HG02763 (cell line): ENCODE results near the gene KRT84.
"Not testable (repeated sequence)": the region's sequence is repeated elsewhere in the genome, so short reads cannot be mapped to it uniquely, and the experiment has no call there.

ENCODE experiments used
- ATAC-seq: cut with Tn5 transposase; IDR thresholded peaks from one replicate; pipeline ENCODE4 v1.9.1; 2021; ENCODE audit warnings: mild to moderate bottlenecking, moderate library complexity; ENCODE audit not compliant: unreplicated experiment

The KRT84 gene

DNA sequence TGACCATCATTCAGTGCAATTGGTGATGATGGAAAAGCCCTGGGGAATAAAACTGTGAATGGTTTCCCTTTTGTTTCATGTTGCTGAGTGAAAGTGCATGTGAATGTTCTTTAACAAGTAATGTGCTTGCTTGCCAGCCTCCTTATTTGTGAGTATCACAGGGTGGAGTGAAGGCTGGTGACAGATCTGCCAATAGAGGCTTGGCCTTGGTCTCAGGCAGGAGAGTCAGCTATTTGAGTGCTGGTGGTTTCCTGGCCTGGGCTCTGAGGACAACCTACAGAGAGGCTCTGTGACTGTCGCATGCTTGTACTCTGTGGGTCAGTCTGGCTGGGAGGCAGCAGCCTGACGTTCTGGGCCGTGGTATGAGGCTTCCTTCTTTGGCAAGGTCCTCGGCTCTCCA lies 38.9 kb downstream of the KRT84 start:
- ATAC-seq = no peak

DNA sequence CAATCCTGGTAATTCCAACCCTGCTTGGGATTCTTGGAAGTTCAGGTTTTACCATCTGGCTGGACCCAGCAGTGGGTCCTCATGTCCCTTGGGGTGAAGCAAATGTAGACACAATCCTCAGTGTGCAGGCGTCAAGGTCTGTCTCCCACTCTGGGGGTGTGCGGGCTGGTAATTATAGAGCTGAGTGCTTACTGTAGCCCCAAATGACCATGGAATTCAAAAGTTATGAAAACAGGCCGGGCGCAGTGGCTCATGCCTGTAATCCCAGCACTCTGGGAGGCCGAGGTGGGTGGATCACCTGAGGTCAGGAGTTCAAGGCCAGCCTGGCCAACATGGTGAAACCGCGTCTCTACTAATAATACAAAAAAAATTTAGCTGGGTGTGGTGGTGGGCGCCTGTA lies 40.4 kb downstream of the KRT84 start:
- ATAC-seq = not testable (repeated sequence)

DNA sequence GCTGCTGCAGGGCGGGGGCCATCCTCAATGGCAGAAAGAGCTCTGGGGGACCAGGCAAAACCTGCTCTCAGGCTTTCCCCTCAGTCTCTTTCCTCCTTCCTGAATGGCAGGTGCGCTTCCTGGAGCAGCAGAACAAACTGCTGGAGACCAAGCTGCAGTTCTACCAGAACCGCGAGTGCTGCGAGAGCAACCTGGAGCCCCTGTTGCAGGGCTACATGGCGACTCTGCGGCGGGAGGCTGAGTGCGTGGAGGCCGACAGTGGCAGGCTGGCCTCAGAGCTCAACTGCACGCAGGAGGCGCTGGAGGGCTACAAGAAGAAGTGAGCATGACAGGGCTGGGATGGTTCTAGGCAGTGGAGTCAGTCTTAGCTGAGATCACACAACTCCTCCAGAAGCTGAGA lies 41.3 kb downstream of the KRT84 start:
- ATAC-seq = no peak

DNA sequence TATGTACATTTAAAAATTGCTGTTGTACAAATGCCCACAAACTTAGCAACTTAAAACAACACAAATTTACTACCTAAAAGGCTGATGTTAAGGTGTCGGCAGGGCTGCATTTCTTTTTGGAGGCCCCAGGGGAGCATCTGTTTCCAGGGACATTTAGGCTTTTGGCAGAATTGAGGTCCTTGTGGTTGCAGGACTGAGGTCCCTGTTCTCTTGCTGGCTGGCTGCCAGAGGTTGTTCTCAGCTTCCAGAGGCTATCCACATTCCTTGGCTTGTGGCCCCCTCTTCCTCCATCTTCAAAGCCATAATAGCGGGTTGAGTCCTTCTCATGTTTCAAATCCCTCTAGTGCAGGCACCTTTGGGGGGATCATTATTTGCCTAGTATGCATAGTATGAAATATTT lies 41.9 kb downstream of the KRT84 start:
- ATAC-seq = no peak

DNA sequence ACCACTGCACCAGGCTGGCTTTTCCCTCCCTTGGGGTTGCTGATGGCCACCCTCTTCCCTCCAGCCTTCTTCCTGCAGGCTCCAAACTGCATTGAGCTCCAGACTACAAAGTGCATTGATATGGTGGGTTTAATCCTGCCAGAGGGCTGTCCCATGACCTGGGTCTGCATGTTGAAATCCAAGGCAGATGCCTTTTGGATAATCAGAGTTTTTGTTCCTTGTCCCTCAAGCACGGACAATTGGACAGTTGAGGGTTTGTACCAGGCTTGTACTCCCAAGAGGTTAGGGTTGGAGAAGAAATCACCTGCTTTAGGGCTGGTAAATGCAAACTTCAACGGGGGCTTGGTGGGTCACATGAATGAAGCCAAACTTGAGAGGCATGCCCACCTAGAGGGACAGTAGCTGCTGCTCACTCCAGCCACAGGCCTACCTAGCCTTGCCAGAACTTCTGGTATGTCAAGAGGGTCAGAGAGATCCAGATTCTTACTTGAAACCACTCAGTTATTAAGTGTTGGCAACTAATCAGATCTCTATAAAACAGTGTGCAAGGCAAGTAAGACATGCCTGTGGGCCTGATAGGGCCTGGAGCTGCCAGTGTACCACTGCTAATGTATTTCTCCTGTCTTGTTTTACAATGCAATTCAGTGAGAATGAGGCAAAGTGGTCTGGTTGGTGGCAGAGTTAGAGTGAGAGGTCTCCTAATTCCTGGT lies 42.5 kb downstream of the KRT84 start:
- no peak for ATAC-seq

DNA sequence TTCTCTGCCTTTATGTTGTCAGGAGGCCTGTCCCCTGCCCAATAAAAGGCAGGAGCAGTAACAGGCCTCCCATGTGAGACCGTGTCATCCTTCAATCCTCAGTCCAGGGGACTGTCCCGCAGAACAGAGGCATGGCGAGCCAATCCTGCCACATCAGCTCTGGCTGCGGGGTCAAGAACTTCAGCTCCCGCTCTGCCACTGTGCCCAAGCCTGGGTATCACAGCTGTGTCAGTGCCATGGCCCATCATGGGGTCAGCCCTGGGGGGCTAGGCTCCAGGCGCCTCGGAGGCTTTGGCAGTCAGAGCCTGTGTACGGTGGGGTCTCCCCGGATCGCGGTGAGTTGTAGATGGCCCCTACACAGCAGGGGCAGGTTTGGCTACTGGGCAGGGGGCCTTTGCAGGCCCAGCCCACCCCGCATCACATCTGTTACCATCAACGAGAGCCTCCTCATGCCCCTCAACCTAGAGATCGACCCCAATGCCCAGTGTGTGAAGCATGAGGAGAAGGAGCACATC lies 44.3 kb downstream of the KRT84 start:
- no peak for ATAC-seq

DNA sequence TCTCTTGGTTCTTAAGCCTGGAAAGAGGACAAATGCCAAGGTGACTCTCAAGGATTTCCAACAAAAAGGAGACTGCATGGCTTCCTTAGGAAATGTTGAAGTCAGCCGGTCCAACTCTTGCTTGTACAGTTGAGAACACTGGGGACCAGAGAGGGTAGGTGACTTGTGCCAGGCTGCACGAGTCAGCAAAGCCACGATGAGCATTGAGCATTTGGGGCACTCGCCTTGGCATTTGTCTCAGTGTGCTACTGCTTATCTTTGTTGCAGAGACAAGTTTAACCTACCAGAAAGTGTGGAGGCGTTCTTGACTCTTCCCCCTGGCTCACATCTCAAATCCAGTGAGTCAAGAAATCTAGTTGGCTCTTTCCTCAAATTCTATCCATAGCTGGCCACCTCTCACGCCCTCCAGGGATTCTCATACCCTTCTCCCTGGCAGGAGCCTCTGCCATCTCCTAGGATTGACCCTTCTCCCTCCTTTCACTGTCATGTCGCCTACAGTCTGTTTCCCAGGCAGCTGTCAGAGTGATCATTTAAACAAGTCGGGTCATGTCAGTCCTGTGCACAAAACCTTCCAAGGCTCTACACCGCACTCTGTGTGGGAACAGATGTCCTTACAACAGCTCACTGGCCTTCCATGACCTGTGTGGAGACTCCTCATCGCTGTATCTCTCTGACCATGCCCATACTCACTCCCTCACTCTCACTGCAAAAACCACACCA lies 47.1 kb downstream of the KRT84 start:
- ATAC-seq = no peak

DNA sequence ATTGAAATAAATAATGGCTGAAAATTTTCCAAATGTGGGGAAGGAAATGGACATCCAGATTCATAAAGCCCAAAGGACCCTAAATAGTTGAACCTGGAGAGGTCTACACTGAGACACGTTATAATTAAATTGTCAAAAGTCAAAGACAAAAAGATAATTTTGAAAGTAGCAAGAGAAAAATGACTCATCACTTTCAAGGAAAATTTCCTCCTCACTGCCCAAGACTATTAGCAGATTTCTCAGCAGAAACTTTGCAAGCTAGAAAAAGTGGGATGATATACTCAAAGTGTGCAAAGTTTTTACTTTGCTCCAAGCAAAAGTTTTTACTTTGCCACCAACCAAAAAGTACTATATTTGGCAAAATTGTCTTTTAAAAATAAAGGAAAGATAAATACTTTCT lies 48.4 kb downstream of the KRT84 start:
- no peak for ATAC-seq

DNA sequence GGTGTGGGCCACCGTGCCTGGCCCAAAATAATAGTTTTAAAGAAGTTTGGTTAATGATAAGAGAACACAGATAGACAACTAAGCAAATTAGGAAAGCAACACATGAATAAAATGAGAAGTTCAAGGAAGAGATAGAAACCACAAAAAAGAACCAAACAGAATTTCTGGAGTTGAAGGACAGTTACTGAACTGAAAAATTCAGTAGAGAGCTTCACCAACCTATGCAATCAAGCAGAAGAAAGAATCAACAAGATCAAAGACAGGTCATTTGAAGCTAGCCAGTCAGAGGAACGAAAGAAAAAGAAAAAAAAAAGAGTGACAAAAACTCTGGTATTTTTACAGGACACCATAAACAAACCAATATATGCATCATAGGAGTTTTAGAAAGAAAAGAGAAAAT lies 48.8 kb downstream of the KRT84 start:
- ATAC-seq = no peak

DNA sequence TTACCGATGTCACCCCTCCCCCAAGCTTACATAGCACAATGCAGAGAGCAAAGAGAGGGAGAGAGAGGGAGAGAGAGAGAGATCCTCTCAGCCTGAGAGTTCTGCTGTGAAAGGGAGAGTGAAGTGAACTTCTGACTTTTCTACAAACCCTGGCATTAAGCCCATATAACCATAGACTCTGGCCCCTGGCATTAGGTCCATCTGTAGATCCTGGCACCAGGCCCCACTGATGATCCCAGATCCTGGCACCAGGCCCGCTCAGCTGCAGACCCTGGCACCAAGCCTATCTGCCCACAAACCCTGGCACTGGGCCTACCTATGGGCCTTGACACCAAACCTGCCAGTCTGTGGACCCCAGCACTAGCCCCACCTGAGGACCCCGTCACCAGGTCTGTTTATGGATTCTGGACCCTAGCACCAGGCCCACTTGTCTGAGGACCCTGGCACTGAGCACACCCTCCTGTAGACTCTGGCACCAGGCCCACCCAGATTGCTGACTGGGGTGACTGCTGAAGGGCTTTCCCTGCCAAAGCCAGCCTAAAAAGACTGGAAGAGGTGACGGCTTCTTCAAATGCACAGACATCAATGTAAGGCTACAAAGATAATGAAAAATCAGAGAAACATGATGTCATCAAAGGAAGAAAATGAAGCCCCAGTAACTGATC lies 49.7 kb downstream of the KRT84 start:
- no peak for ATAC-seq

DNA sequence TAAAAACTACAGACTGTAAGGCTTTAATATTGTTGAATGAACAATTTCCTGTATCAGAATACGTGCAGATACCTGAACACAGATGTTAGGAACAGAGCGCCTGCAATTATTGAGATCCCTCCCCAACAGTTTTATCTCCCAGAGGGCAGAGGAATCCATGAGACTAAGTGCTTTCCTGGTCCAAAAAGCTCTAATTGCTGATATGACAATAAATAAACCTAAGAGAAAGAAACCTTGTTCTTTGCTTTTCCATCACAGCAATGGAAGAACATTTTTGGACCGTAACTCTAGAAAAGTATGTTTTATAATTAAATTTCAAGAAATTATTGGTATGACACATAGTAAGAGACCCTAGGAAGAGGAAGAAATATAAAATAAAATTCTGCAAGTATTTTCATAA lies 51.3 kb downstream of the KRT84 start:
- ATAC-seq = no peak

DNA sequence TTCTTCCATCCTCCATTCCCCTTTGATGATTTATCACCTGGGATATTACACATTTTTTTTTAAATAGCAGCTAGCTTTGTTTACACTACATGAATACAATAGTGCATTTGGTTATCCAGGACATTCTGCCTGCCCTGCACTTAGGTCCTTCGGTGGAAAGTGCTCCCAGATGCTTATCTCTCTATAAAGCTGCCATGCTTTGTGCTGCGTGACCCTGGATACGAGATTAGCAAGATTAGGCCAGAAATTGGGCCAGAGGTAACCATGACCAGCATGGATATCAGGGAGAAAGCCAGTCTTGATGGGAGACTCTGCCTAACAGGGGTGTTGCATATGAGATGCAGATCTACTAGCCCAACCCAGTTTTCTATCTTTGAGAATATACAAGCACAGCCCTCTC lies 52.1 kb downstream of the KRT84 start:
- ATAC-seq = no peak

DNA sequence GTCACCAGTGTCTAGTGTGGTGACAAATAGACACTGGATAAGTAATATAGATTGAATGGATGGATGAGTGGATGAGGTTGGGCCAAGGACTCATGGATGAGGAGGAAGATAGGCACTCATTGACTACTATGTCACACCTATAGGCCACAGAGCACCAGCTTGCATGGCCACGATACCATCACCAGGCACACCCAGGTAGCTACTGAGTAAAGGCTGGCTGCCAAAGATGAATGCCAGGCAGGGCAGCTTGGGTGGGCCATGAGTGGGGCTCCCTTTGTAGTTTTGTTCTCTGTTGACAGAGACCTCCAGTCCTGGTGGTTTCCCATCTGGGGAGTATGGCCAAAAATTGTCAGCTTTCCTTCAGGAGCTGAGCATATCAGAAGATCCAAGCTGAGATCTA lies 53.1 kb downstream of the KRT84 start:
- no peak for ATAC-seq

DNA sequence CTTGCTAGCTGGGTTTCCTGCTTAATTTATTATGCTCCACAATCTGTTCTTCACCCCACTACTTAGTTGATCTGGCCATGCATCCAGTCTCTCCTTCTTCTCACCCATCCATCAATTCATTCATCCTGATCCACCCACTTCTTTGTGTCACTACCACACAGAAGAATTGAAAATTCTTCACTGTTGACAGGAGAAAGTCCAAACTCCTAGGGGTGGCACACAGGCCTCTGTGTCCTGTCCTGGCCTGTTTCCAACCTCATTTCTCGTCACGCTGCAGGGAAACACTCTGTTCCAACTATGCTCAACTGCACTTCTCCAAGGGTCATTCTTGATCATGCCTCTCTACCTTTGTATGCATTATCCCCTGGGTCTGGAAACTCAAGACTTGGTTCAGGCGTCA lies 53.6 kb downstream of the KRT84 start:
- no peak for ATAC-seq

DNA sequence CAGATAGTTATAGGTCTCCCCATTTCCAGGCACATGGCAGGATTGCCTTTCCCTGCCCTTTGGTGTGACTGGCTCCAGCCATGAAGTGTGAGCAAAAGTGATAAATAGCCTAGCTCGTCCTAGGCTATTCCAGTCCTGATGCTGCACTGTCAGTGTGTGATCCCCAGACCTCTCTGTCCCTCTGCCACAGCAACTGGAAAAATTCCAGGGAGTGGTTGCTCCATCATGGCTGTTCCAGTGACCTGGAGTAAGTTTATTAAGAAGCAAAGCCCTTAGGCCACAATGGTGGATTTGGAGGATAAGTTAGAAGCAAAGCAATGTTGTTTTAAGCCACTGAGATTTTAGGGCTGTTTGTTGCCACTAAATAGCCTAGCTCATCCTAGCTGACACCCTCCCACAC lies 54.4 kb downstream of the KRT84 start:
- ATAC-seq = no peak

DNA sequence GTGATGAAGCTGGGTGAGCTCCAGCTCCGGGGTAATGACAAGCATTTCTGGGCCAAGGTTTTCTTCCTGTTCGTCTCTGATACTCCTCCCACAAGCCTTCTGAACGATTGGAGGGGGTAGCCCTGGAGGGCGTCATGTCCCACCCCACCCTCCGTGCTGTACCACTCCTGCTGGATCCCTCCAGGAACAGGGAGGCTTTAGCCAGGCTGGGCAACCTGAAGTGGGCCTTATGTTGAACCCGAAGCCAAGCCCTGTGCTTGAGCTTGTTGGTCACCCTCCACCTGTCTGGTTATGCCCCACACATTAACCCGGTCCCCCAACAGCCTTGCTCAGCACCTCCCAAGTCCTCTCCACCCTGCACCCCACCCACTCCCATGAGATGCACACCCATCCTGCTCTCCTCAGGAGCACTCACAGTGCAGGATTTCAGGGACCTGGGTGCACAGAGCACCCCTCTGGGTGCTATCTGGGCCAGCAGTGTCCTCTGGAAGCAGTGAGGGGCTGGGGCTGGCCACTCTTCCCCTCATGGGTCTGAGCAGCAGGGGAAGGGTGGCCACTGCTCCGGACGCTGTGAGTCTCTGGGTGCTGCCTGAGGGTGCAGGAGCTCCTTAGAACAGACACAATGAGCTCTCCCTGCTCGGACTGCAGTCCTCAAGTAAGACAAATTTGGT lies 57.5 kb downstream of the KRT84 start:
- ATAC-seq = no peak
